Keratinocyte (primary cell): ENCODE measurements around the gene PARD3B.

Source experiments
- CTCF ChIP-seq, 3 experiments: IDR thresholded peaks in 1 of 3; conservative IDR thresholded peaks in 1 of 3; optimal IDR thresholded peaks in 1 of 3; 2 replicates in 2 of 3; 3 replicates in 1 of 3; pipeline versions ENCODE3 to v1.5.1; 2011; ENCODE audit warnings: low read length in 3 of 3, mild to moderate bottlenecking in 3 of 3, moderate library complexity in 2 of 3, control low read depth in 1 of 3, inconsistent platforms in 1 of 3; ENCODE audit not compliant: insufficient read depth in 2 of 3; ENCODE audit errors: extremely low read depth in 1 of 3
- EZH2 ChIP-seq: IDR thresholded peaks from one replicate; pipeline ENCODE4 v1.6.1; 2012; ENCODE audit warnings: inconsistent platforms, mild to moderate bottlenecking, low read length, moderate library complexity

GRCh38 chr2:205642599-205643356 lies 1097.5 kb downstream of the PARD3B start:
- TF ChIP-seq CTCF (optimal IDR thresholded peaks at IDR 0.05 in 1 of 3, IDR thresholded peaks at IDR 0.05 in 1 of 3, conservative IDR thresholded peaks at IDR 0.05 in 1 of 3; ENCODE audit: extremely low read depth in 1 of 3, insufficient read depth in 2 of 3, low read length in 3 of 3) (no peak), EZH2 (no peak)
